B cell (primary cell): ENCODE measurements around the gene SHQ1.

Source experiments
- EZH2 ChIP-seq: IDR thresholded peaks from 2 replicates; pipeline ENCODE4 v1.6.1; 2012; ENCODE audit warnings: borderline replicate concordance, low read depth, mild to moderate bottlenecking, moderate library complexity, low read length; ENCODE audit not compliant: insufficient read depth, poor library complexity, severe bottlenecking
- TF ChIP-seq, protein P1 (sequence below): fragments of 200-600 bp; IDR thresholded peaks from one replicate; pipeline ENCODE4 v1.8.0; 2022; ENCODE audit warnings: antibody characterized with exemption, mild to moderate bottlenecking

DNA sequence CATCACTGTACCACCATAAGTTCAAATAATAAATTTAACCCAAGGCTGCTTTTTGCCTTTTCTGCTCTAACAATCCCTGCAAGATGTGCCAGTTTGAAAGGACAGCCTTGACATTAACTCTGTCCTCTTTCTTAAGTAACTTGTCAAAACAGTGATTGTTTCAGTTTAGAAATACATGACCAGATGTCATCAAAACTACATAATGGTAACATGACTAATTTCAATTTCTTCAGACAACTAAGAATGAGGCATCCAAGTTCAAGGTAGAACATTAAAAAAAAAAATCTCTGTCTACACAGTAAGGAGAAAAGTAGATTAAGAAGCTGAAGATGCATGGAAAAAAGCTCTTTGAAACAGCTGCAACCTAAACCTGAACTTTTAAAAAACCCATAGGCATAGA, 47.4 kb downstream of the SHQ1 start:
- TF ChIP-seq, protein P1, sequence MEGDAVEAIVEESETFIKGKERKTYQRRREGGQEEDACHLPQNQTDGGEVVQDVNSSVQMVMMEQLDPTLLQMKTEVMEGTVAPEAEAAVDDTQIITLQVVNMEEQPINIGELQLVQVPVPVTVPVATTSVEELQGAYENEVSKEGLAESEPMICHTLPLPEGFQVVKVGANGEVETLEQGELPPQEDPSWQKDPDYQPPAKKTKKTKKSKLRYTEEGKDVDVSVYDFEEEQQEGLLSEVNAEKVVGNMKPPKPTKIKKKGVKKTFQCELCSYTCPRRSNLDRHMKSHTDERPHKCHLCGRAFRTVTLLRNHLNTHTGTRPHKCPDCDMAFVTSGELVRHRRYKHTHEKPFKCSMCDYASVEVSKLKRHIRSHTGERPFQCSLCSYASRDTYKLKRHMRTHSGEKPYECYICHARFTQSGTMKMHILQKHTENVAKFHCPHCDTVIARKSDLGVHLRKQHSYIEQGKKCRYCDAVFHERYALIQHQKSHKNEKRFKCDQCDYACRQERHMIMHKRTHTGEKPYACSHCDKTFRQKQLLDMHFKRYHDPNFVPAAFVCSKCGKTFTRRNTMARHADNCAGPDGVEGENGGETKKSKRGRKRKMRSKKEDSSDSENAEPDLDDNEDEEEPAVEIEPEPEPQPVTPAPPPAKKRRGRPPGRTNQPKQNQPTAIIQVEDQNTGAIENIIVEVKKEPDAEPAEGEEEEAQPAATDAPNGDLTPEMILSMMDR = no peak
- TF ChIP-seq EZH2 = no peak
